H1 (cell line): ENCODE data around the gene CXCL3. TPM values are rescaled to one million over a fixed set of nuclear protein-coding genes. Genes with fewer than 3 reads are reported as not detected.
A peak's percentile ranks its signal among the peaks of the same experiment; 100 is the strongest.

ENCODE experiments used
- ASH2L ChIP-seq: fragments of 200-600, 300-600 bp; sonication (generic); IDR thresholded peaks from one replicate; pipeline ENCODE4 v1.7.1; 2017; ENCODE audit warnings: low read length
- BACH1 ChIP-seq: IDR thresholded peaks from 2 replicates; pipeline ENCODE4 v1.6.1; 2012; ENCODE audit warnings: low read length, improper control_type of control experiment
- CBX8 ChIP-seq: fragments of 300-800, 300-1000 bp; sonication (generic); IDR thresholded peaks from 2 replicates; pipeline ENCODE4 v1.7.1; 2016; ENCODE audit warnings: low read depth, low read length, borderline replicate concordance
- CEBPB ChIP-seq: IDR thresholded peaks from 2 replicates; pipeline ENCODE4 v1.6.1; 2012; ENCODE audit warnings: low read depth, low read length
- CHD2 ChIP-seq: IDR thresholded peaks from 2 replicates; pipeline ENCODE4 v1.6.1; 2012; ENCODE audit warnings: low read length, improper control_type of control experiment
- EZH2 ChIP-seq: fragments of 200-600 bp; sonication (generic); IDR thresholded peaks from 2 replicates; pipeline ENCODE4 v1.7.1; 2012; ENCODE audit warnings: low read depth, mild to moderate bottlenecking, moderate library complexity, low read length, inconsistent platforms; ENCODE audit not compliant: severe bottlenecking
- FOSL1 ChIP-seq: IDR thresholded peaks from 2 replicates; pipeline ENCODE4 v1.6.1; 2011; ENCODE audit warnings: mild to moderate bottlenecking, low read depth, low read length, moderate library complexity; ENCODE audit not compliant: insufficient read depth
- HDAC2 ChIP-seq, 2 experiments: fragments of 300-600 bp in 1 of 2; sonication (generic) in 1 of 2; IDR thresholded peaks; 2 replicates each; pipeline ENCODE4 v1.6.1; 2011 to 2012; ENCODE audit warnings: low read depth in 2 of 2, low read length in 2 of 2, mild to moderate bottlenecking in 2 of 2, moderate library complexity in 2 of 2, borderline replicate concordance in 1 of 2, inconsistent platforms in 1 of 2
- HDAC6 ChIP-seq: IDR thresholded peaks from one replicate; pipeline ENCODE4 v1.7.1; 2012; ENCODE audit warnings: low read depth, mild to moderate bottlenecking, inconsistent platforms, low read length, moderate library complexity
- JUND ChIP-seq: IDR thresholded peaks from 2 replicates; pipeline ENCODE4 v1.6.1; 2011; ENCODE audit warnings: mild to moderate bottlenecking, improper control_type of control experiment, low read length
- KDM4A ChIP-seq: IDR thresholded peaks from one replicate; pipeline ENCODE4 v1.7.1; 2012; ENCODE audit warnings: low read depth, mild to moderate bottlenecking, moderate library complexity, low read length, inconsistent platforms; ENCODE audit not compliant: severe bottlenecking
- KDM5A ChIP-seq: fragments of 200-600 bp; IDR thresholded peaks from 2 replicates; pipeline ENCODE4 v1.7.1; 2012; ENCODE audit warnings: mild to moderate bottlenecking, low read length, inconsistent platforms, mixed read lengths
- NRF1 ChIP-seq: IDR thresholded peaks from 2 replicates; pipeline ENCODE4 v1.6.1; 2011; ENCODE audit warnings: mild to moderate bottlenecking, low read depth, low read length, improper control_type of control experiment
- RAD21 ChIP-seq, 2 experiments: IDR thresholded peaks in 1 of 2; conservative IDR thresholded peaks in 1 of 2; 2 replicates each; pipeline ENCODE4 v1.6.1; 2011; ENCODE audit warnings: low read depth in 2 of 2, low read length in 2 of 2, improper control_type of control experiment in 1 of 2, inconsistent platforms in 1 of 2, mild to moderate bottlenecking in 1 of 2, moderate library complexity in 1 of 2
- SIRT6 ChIP-seq: IDR thresholded peaks from one replicate; pipeline ENCODE4 v1.7.1; 2012; ENCODE audit warnings: low read length, inconsistent platforms
- SP4 ChIP-seq: IDR thresholded peaks from 2 replicates; pipeline ENCODE4 v1.6.1; 2012; ENCODE audit warnings: low read length, inconsistent platforms
- SRF ChIP-seq: IDR thresholded peaks from 2 replicates; pipeline ENCODE4 v1.6.1; 2011; ENCODE audit warnings: mild to moderate bottlenecking, low read depth, low read length, moderate library complexity
- YY1 ChIP-seq: IDR thresholded peaks from 2 replicates; pipeline ENCODE4 v1.6.1; 2011; ENCODE audit warnings: low read depth, mild to moderate bottlenecking, low read length
- polyA plus RNA-seq, 7 experiments: library from polyadenylated mRNA; depleted of rRNA in 3 of 7; stranded (reverse) in 5 of 7; unstranded in 2 of 7; fragments of >200 nt in 5 of 7; fragments of 200-250 nt in 2 of 7; gene quantifications; 1 replicate in 5 of 7; 2 replicates in 1 of 7; 4 replicates in 1 of 7; pipeline versions ENCODE4 v1.2.1 to v1.2.3, GENCODE V29; 2011 to 2013; ENCODE audit warnings: missing spikeins in 2 of 7, mixed read lengths in 2 of 7
- total RNA-seq: library from RNA; stranded (reverse); fragmentation: NEBNext Ultra II Directional; extraction: Animal tissue kit (Norgen Biotek cat#: 25700); gene quantifications from 2 replicates; pipeline ENCODE4 v1.2.1, GENCODE V29; 2021
- TF ChIP-seq, protein P1 (sequence below), 3 experiments: IDR thresholded peaks; 1 replicate in 2 of 3; 2 replicates in 1 of 3; pipeline versions ENCODE4 v1.5.1 to v1.6.1; 2011; ENCODE audit warnings: low read length in 3 of 3, mild to moderate bottlenecking in 3 of 3, inconsistent platforms in 2 of 3, low read depth in 1 of 3, moderate library complexity in 1 of 3; ENCODE audit not compliant: insufficient read depth in 1 of 3; ENCODE audit errors: control extremely low read depth in 1 of 3
- TF ChIP-seq, protein P2 (sequence below): IDR thresholded peaks from 2 replicates; pipeline ENCODE4 v1.6.1; 2012; ENCODE audit warnings: inconsistent platforms

The CXCL3 gene
- total and polyA plus RNA-seq, 2 of the 8 experiments (the other 6 are each of a cell fraction or from before 2014, with no cell fraction given) = 3.1 to 5.2 TPM

DNA sequence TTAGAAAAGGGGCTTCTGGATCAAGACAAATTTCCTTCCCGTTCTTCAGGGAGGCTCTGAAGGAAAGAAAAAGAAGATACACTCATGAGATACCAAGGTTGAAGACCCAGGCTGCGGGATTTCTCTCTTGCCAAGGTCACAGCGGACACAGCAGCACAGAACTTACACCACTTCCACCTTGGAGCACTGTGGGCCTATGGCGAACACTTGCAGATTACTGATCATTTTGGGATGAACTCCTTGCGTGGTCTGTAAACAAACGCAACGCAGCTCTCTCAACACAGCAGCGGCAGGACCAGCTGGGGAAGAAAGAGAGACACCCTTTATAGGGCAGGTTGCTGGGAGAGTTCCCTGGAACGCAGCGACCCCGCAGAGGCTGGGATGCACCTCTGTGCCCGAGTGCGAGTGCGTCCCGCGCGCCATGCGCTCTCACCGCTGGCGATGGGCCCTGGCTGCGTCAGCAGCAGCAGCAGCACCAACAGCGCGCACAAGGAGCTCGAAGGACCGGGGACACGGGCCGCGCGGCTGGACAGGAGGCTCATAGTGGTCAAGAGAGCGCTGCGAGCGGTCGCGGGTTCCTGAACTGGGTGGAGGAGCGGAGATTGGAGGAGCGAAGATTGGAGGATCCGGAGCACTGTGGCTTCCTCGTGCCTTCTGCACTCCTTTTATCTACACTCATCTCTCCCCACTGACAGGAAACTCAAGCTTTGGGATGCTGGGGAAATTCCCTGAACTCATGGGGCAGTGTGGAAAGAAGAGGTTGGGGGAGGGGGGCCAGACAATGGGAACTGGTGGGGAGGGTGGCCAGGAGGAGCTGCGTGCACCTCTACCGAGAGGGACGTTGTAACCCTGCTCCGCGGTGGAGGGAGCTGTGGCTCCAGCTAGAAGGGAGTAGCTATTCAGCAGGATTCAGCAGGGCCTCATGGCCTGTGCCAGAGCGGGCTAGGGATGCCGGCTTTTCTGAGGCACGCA, 40.2 kb downstream of the CXCL3 start, which contains the start of gene CXCL5 (continued):
- TF ChIP-seq NRF1 (no peak), JUND (no peak), CEBPB (no peak), SRF (no peak), CHD2 (no peak), SIRT6 (no peak), SP4 (0 out of 2 replicates have a peak, but pooled peaks have one; percentile 23), YY1 (no peak), FOSL1 (no peak), KDM4A (peak; percentile 52), HDAC6 (no peak), CBX8 (no peak), ASH2L (peak; percentile 96), BACH1 (no peak), RAD21 (IDR thresholded peaks at IDR 0.05 in 1 of 2, conservative IDR thresholded peaks at IDR 0.05 in 1 of 2; ENCODE audit: low read depth in 2 of 2, low read length in 2 of 2) (peak; percentile 72), KDM5A (no peak), HDAC2 (IDR thresholded peaks at IDR 0.05; ENCODE audit: borderline replicate concordance in 1 of 2, low read depth in 2 of 2, low read length in 2 of 2) (peak; percentile 53 to 77; a peak in 2 of 4 replicates), EZH2 (no peak)
- TF ChIP-seq, protein P1, sequence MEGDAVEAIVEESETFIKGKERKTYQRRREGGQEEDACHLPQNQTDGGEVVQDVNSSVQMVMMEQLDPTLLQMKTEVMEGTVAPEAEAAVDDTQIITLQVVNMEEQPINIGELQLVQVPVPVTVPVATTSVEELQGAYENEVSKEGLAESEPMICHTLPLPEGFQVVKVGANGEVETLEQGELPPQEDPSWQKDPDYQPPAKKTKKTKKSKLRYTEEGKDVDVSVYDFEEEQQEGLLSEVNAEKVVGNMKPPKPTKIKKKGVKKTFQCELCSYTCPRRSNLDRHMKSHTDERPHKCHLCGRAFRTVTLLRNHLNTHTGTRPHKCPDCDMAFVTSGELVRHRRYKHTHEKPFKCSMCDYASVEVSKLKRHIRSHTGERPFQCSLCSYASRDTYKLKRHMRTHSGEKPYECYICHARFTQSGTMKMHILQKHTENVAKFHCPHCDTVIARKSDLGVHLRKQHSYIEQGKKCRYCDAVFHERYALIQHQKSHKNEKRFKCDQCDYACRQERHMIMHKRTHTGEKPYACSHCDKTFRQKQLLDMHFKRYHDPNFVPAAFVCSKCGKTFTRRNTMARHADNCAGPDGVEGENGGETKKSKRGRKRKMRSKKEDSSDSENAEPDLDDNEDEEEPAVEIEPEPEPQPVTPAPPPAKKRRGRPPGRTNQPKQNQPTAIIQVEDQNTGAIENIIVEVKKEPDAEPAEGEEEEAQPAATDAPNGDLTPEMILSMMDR (IDR thresholded peaks at IDR 0.05; ENCODE audit: control extremely low read depth in 1 of 3, insufficient read depth in 1 of 3, low read depth in 1 of 3, low read length in 3 of 3) = peak; percentile 45 to 63 (median 58)
- TF ChIP-seq, protein P2, sequence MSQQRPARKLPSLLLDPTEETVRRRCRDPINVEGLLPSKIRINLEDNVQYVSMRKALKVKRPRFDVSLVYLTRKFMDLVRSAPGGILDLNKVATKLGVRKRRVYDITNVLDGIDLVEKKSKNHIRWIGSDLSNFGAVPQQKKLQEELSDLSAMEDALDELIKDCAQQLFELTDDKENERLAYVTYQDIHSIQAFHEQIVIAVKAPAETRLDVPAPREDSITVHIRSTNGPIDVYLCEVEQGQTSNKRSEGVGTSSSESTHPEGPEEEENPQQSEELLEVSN = peak; percentile 88
